GM18517 (cell line): ENCODE data around the gene TRIM2.

Source experiments
- ATAC-seq: cut with Tn5 transposase; IDR thresholded peaks from one replicate; pipeline ENCODE4 v1.9.1; 2021; ENCODE audit warnings: mild to moderate bottlenecking, moderate library complexity; ENCODE audit not compliant: unreplicated experiment

Gene TRIM2

DNA sequence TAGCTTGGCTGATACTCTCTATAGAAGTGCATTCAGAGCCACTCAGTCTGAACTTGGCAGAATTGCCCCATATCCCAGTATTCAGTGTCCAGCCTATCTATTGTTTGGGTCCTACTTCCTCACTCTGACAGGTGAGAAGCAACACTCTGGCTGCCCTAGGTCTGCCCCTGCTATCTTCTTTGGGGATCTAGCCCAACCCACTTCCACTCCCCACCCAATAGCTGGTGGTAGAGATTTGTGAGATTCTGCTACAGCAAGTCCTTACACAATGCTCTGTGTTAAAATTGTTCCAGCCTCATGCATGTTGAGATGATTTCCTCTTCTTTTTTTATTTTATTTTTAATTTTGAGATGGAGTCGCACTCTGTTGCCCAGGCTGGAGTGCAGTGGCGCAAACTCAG lies 67.6 kb downstream of the TRIM2 start:
- ATAC-seq: no peak

GRCh38 chr4:153273751-153274150 lies 69.5 kb downstream of the TRIM2 start:
- no peak for ATAC-seq

DNA sequence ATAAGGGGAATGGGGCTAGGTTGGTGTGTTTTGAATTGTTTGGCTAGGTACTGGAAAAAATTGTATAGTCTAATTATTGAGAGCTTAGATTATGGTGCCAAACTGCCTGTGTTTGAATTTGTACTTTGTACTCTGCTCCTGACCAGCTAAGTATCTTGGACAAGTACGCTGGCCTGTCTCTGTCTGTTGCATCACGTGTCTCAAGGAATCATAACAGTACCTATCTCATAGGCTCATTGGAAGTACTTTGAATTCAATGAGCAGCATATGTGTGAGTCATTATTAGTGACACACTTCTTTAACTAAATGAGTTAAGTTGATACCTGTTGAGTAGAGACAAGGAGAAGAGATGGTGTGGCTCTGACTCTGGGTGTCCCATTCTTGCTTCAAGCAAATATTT lies 70.7 kb downstream of the TRIM2 start:
- no peak for ATAC-seq

GRCh38 chr4:153275380-153276276 lies 71.4 kb downstream of the TRIM2 start:
- ATAC-seq: no peak

GRCh38 chr4:153276971-153277370 lies 72.7 kb downstream of the TRIM2 start:
- no peak for ATAC-seq

GRCh38 chr4:153281476-153281875 lies 77.2 kb downstream of the TRIM2 start:
- no peak for ATAC-seq

DNA sequence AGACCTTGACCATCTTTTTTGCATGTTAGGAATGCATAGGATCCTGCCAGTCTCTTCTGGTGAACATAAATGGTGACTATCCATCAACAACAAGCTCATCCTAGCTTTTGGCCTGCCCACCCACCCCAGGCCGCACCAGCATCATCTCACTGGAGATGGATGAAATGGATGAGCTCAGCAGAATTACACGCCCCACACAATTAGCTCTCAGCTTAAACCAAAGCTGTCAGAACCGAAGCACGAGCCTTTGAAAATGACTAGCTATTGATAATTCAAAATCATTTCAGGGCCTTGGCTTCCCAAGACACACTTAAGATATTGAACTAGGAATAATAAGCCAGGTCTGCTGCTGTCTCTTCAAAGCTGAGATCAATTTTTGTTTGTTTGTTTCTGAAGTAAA lies 77.8 kb downstream of the TRIM2 start:
- ATAC-seq: no peak

- ATAC-seq: no peak
Measured at GRCh38 chr4:153283260-153283659, 79.0 kb downstream of the TRIM2 start.

- ATAC-seq: no peak
Measured at GRCh38 chr4:153290134-153290533, 85.9 kb downstream of the TRIM2 start.

GRCh38 chr4:153291562-153291961 lies 87.3 kb downstream of the TRIM2 start:
- ATAC-seq: no peak

DNA sequence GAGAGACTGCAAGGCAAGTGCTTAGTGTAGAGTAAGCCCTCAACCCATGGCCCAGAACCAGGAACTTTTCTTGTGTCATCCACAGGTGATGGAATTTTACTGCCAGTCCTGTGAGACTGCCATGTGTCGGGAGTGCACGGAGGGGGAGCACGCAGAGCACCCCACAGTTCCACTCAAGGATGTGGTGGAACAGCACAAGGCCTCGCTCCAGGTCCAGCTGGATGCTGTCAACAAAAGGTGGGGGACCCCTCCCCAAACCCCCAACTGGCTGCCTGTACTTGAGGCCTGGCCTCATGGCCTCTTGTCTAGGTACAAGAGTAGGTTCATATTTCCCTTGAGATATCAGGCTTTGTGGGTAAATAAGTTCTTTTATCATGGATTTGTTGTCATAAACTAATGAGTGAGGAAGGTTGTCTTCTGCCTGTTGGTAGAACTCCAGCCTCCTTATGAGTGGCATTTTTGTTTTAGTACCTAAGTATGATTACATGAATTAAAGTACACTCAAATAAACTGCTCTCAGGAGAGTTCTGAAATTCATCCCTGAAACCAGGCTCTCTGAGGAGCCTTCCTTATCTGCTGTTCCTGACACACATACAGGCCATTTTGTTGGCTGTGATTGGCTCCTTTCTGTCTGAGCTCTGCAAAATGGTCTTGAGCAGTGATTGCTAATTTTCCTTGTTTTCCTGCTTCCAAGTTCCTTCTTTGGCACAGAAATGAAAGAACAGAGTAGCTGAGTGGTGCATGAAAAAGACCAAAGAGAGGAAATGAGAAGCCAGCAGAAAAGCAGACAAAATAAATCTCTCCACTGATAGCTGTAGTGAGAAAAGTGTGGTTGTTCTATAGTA lies 88.9 kb downstream of the TRIM2 start:
- ATAC-seq: no peak

DNA sequence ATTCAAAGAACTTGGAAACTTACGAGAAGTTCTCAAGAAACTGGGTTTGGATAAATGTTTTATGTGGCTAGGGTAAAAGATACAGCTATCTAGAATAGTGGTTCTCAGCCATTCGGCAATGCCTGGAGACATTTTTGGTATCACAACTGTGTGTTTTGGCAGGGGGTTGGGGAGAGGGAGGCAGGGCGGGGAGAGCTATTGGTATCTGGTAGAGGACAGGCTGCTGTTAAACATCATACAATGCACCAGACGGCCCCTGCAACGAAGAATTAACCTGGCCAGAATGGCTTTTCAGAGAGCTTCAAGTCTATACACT lies 89.5 kb downstream of the TRIM2 start:
- ATAC-seq: no peak

DNA sequence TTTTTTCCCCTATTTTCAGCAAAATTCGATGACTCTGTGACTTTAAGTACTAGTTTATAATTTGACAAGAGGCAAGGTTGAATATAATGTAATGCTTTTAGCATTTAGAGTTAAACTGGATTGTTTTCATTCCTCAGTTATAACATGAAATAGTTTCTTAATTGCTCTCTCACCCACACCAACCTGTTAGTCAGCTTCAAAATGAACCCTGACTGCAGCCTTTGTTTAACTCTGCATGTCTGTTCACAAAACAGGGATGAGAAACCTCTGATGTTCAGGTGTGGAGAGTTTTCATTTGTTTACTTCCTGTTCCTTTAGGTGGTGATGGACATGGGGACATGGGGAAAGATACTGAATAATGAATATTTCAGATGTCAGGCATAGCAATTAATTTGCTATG lies 90.4 kb downstream of the TRIM2 start:
- ATAC-seq: no peak

- ATAC-seq: no peak
Measured at GRCh38 chr4:153295131-153295755, 91.0 kb downstream of the TRIM2 start.

DNA sequence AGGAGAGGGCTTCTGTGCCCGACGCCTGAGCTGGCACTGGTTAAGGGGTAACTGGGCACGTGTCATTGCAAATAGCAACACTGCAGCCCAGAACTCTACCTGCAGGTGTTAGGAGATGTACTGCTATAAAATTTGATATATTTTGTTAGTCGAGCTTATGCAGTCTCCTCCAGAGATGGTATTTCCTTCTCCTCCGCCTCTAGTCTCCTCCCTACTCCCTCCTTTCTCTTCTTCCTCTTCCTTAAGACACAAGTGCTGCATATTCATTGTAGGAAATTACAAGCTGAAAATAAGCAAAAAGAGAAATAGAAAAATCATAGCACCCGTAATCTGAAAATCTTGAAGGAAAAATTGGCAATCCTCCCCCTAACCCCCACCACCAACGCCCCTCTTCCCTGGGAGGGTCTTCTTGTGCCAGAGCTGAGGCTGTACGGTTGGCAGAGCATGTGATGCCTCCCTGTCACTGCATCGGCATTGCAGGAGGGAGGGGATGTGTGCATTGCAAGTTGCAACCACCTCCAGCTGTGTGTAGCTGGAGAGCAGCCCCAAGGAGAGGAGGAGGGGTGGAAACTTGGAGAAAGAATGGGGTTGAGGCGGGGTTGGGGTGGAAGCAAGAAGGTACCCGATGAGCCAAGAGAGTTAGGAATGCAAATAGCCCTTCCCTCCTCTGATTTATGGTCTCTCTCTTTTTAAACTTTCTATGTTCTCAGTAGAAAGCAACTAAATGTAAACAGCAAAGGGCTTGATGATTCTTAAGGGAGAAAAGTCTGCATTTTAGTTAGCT lies 92.0 kb downstream of the TRIM2 start:
- ATAC-seq: no peak

DNA sequence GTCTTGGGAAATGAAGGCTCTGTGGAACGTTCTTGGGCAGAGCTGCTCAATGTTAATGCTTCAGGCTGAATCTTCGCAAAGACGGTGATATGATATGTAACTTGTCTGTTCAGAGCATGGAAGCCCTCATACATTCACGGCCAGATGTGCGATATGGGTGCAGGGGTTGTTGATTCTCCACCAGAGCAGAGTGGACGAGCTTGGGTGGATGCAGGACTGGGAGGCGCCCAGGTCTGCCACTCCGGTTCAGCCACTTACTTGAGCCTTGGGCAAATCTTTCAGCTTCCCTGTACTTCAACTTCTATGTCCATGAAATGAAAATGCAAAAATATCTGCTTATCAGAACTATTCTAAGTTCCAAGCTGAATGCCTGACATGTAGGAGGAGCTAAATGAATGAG lies 92.9 kb downstream of the TRIM2 start:
- ATAC-seq: no peak

DNA sequence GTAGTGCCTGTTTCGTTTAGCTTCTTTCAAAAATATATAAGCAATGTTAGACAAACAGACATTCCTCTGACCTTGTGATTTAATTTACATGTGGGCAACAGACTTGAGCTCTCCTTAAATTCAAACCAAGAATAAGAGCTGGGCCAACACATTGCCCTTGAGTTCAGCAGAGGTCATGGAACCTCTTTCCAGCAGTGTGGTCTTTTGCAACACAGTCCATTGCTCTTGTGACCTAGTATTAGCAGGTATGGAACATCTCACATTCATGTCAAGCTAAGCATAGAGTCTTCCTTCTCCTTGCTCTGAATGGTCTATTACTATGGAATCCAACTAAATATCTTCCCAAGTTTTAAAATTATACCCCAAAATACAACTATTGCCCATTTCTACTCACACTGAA lies 106.5 kb downstream of the TRIM2 start:
- no peak for ATAC-seq

GRCh38 chr4:153314915-153315314 lies 110.7 kb downstream of the TRIM2 start:
- no peak for ATAC-seq

GRCh38 chr4:153318696-153319320 lies 114.6 kb downstream of the TRIM2 start:
- no peak for ATAC-seq

GRCh38 chr4:153322791-153323190 lies 118.5 kb downstream of the TRIM2 start:
- no peak for ATAC-seq
